ENCODE measurements around the gene TPRN. TPM values are rescaled to one million over a fixed set of nuclear protein-coding genes. Genes with fewer than 3 reads are reported as not detected.

TPRN gene
- total RNA-seq, 1 experiment from 2014 or later: 1.2 TPM

DNA sequence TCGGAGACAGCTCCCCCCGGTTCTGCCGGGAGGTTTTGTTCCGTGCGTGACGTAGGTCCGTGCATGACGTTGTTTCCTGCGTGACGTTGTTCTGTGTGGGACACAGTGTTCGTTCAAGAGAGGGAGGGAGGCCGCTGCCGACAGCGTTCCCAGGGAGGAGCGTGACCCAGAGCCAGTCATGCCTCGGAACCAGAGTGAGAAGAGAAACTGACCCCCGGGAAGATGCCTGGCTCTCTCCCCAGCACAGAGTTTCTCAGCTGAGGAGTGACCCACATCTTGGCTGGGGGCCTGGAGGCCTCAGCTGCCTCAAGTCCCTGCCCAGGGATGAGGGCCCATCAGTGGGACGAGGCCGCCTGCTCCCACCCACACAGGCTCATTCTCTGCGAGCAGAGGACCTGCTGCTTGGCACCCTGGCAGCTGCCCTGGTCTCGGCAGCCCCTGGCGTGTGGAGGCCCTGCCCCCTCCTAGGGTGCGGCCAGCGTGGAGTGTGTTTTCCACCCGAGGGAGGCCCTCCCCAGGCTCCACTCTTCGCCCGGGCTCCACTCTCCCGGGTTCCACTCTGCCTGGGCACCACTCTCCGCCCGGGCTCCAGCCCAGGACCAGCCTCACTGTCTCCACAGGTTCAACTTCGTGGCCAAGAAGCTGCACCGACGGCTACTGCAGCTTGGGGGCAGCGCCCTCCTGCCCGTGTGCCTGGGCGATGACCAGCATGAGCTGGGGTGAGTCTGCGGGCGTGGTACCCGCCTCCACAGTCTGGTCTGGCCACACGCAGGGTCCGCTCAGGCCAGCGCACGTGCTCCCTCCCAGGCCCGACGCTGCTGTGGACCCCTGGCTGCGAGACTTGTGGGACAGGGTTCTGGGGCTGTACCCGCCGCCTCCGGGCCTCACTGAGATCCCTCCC is 12.9 kb upstream of the TPRN start:
- DNase-seq (ENCODE audit: low spot score): no peak

DNA sequence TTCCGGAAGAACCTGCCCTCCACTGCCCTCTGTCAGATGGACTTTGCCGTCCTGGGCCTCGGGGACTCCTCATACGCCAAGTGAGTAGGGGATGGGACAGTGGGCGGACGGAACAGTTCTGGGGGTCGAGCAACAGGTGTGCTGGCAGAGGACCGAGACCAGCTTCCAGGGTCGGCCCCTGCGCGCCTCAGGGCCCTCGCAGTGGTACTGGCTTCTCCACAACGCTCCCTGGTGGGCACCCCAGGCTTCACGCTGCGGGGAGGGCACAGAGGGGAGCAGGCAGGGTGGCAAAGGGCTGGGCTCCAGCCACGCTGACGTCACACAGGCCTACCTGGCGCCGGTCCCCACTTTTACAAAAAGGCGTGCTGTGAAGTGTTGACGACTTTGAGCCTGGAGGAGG is 12.0 kb upstream of the TPRN start:
- no peak for DNase-seq (ENCODE audit: low spot score)

GRCh38 chr9:137211532-137211931 is 11.0 kb upstream of the TPRN start:
- DNase-seq (ENCODE audit: low spot score): no peak

DNA sequence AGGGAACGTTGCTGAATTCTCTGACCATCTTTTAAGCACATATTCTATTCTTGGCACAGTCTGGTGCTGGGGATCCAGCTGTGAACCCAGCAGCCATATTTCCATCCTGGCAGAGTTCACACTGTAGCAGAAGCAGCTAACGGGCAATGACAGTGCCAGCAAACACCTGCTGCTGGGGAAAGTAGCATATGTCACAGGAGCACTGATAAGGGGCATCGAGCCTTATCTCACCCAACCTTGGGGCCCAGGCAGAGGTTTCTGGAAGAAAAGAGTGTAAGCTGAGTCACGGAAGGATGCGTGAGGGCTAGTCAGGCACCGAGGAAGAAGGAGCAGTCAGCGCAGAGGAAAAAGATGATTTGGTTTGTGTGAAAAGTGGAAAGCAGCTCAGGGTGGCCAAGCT is 6.1 kb upstream of the TPRN start:
- DNase-seq (ENCODE audit: low spot score): no peak

- DNase-seq (ENCODE audit: low spot score): peak; percentile 80
Measured at GRCh38 chr9:137205126-137206069, 4.9 kb upstream of the TPRN start, which contains the start of the genes NDOR1 and TMEM203. NDOR1 (plus strand) TSS chr9:137205700; CDS start chr9:137205778, 78 bp downstream. TMEM203 (minus strand) TSS chr9:137205648; CDS start chr9:137205414, 234 bp downstream.

DNA sequence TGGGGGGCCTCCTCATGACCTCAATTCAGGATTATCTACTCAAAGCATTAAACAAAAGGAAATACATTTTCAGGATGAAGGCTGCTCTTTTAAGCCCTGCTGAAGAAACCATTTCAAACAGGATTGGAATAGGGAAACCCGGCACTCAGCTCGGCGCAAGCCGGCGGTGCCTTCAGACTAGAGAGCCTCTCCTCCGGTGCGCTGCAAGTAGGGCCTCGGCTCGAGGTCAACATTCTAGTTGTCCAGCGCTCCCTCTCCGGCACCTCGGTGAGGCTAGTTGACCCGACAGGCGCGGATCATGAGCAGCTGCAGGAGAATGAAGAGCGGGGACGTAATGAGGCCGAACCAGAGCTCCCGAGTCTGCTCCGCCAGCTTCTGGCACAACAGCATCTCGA is 4.2 kb upstream of the TPRN start:
- no peak for DNase-seq (ENCODE audit: low spot score)

GRCh38 chr9:137202966-137203365 is 2.4 kb upstream of the TPRN start:
- DNase-seq (ENCODE audit: low spot score): no peak

DNA sequence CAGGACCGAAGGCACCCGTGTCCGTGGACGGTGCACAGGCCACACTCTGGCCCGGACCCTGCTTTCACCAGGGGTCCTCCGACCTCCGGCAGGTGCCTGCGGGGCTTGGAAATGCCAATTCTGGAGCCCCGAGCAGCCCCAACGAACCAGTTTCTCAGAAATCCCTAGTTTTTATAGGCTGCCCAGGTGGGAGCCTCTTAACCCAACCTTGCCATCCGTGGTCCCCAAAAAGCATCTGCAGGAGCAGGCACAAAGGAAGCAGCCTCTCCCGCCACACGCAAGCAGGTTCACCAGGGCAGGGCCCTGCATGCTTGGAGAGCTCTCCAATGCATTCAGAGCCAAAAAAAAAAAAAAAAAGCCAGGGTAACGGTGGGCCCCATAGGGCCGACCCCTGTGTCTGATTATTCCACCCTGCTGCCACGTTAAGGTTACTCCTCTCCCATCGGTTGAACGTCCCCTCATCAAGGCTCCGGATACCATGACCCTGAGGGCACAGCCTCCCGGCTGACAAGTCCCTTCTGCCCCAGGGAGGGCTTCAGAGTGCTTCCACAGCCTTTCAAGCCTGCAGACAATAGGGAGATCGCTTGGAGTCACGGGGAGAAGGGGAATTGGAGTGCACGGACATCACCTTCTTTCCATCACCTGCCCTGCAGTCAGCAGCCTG is 796 bp upstream of the TPRN start:
- no peak for DNase-seq (ENCODE audit: low spot score)

DNA sequence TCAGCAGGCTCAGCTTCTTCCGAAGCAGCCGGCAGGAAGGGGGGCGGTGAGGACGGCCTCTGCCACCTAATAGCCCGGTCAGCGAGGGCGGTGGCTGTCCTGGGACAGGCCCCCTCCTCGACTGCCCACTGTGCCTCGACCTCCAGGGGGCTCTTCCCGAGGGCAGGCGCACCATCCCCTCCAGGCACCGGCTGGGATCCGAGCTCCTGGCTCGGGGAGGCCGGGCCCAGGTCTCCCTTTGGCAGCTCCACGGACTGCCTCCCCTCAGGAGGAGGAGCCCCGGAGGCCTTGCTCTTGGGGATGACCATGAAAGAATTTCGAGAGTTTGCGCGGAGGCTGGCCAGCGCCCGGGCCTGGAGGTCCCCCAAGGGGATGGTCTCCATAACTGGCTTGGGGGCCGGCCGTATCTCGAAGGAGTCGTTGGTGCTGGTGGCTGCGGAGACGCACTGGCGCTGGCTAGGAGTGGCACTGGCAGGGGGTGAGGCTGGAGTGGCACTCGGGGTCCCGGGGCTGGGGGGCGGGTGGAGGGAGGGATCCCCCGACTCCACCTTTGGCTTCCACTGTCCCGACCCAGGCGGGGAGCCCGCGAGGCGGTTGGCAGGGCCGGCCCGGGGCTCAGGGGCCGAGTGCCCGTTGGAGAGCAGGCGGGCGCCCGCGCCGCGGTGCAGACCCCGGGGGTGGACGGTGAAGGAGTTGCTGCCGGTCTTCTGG is 975 bp downstream of the TPRN start:
- no peak for DNase-seq (ENCODE audit: low spot score)

DNA sequence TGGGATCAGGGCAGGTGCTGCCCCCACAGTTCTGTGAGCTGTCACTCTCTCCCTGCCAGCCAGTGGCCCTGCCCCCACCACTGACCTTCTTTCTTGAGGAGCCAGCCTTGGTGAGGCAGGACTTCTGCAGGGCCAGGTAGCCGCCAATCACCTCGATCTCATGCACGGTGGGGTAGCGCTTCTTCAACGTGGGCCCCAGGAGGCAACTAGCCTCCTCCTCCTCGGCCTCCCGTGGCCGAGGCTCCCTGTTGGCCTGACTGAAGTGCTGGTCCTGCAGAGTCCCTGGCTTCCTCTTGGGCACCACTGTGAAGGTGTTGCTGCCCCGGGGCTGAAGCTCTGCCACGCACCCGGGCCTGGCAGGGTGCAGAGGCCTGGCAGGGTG is 1.6 kb downstream of the TPRN start:
- no peak for DNase-seq (ENCODE audit: low spot score)

- DNase-seq (ENCODE audit: low spot score): no peak
Measured at GRCh38 chr9:137198051-137198901, 2.3 kb downstream of the TPRN start.

GRCh38 chr9:137195525-137196220 is 4.9 kb downstream of the TPRN start:
- no peak for DNase-seq (ENCODE audit: low spot score)

DNA sequence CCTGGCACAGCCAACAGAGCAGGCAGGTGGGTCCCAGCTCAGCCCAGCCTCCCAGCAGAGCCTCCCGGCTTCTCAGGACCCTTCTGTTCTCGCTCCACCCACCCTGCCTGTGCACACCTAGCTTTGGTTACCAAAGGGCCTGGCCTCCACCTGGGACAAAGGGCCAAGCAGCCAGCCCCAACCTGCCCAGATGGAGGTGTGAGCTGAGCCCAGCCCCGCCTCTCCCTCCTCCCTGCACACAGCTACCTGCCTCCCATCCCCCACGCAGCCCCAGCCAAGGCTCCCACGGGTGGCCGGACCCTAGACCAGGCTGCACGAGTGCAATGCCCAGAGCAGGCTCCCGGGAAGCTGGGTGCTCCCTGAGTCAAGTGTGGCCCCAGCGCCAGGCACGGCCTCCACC is 5.6 kb downstream of the TPRN start:
- DNase-seq (ENCODE audit: low spot score): no peak

- DNase-seq (ENCODE audit: low spot score): no peak
Measured at GRCh38 chr9:137194388-137194787, 6.2 kb downstream of the TPRN start.

DNA sequence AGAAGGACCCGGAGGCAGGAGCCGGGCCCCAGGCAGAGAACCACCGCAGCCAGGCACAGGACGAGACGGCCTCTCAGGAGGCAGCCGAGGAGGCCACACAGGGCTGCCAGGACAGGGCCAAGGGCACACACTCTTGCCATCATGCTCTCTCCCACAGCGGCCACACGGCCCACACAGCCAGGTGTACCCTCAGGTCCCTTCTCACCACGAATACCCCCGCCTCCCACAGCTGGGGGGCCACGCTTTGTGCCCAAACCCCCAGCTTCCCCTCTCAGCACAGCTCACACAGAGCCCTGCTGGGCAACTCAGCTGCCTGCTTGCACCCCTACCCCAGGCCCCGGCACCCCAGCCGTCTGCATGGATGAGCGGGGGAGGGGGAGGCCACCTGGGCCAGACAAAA is 6.8 kb downstream of the TPRN start:
- no peak for DNase-seq (ENCODE audit: low spot score)

- no peak for DNase-seq (ENCODE audit: low spot score)
Measured at GRCh38 chr9:137192859-137193258, 7.7 kb downstream of the TPRN start.

DNA sequence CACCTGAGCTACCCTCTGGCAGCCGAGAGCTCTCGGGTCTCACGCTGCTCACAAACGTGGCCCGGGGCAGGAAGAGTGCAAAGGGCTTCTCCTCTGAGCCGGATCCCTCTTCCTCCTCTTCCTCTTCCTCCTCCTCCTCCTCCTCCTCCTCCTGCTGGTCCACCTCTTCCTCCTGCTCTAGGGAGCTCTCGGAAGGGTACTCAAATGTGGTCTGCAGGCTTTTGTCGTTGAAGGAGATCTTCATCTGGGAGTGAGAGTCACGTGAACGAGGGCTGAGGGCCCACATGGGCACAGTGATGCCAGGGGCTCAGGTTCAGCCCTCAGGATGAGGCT is 8.1 kb downstream of the TPRN start:
- no peak for DNase-seq (ENCODE audit: low spot score)

- no peak for DNase-seq (ENCODE audit: low spot score)
Measured at GRCh38 chr9:137191691-137192447, 8.7 kb downstream of the TPRN start.

- no peak for DNase-seq (ENCODE audit: low spot score)
Measured at GRCh38 chr9:137191245-137191644, 9.3 kb downstream of the TPRN start.
